HL-60 (cell line): ENCODE results near the gene BDP1.

Source experiments
- DNase-seq, 2 experiments: peaks; one replicate each; pipeline ENCODE4 v3.0.0-alpha.2; 2010 to 2020; ENCODE audit warnings: low read depth in 1 of 2, low spot score in 1 of 2
- H3K27ac ChIP-seq: fragments of 250-450 bp; sonication (Bioruptor Pico); replicated peaks from 2 replicates; pipeline ENCODE4 v1.5.1; 2020; ENCODE audit warnings: mild to moderate bottlenecking, moderate library complexity
- H3K27me3 ChIP-seq: fragments of 250-450 bp; sonication (Bioruptor Pico); 2 replicates; pipeline ENCODE4 v1.5.1; 2021; ENCODE audit warnings: mild to moderate bottlenecking, moderate library complexity; ENCODE audit not compliant: insufficient read depth, poor library complexity, severe bottlenecking
- H3K4me3 ChIP-seq: replicated peaks from 2 replicates; pipeline ENCODE4 v1.5.1; 2011; ENCODE audit warnings: mild to moderate bottlenecking, control low read depth, low read length; ENCODE audit not compliant: insufficient read depth
- GABPA ChIP-seq: IDR thresholded peaks from 2 replicates; pipeline ENCODE4 v1.6.1; 2012; ENCODE audit warnings: low read depth
- POLR2AphosphoS5 ChIP-seq: IDR thresholded peaks from 2 replicates; pipeline ENCODE4 v1.6.1; 2012; ENCODE audit warnings: low read depth
- SPI1 ChIP-seq: IDR thresholded peaks from 2 replicates; pipeline ENCODE4 v1.6.1; 2012; ENCODE audit warnings: low read depth, mild to moderate bottlenecking, borderline replicate concordance
- TF ChIP-seq, protein P1 (sequence below): IDR thresholded peaks from 2 replicates; pipeline ENCODE4 v1.6.1; 2012; ENCODE audit warnings: low read depth; ENCODE audit not compliant: insufficient replicate concordance
- TF ChIP-seq, protein P2 (sequence below): IDR thresholded peaks from one replicate; pipeline ENCODE4 v1.5.1; 2011; ENCODE audit warnings: low read length, control low read depth, inconsistent platforms; ENCODE audit not compliant: insufficient read depth

BDP1 gene

DNA sequence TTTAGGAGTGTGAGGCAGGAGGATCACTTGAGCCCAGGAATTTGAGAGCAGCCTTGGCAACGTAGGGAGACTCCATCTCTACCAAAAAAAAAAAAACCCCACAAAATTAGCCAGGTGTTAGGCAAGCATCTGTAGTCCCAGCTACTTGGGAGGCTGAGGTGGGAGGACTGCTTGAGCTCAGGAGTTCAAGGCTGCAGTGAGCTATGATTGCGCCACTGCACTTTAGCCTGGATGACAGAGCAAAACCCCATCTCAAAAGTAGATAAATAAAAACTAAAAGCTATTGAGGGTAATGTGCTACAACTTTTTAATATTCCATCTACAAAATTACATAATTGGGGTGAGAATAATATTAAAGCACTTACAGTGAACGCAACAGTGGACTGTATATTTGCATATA is 5.9 kb downstream of the BDP1 start:
- TF ChIP-seq POLR2AphosphoS5 = no peak
- no peak for TF ChIP-seq GABPA
- TF ChIP-seq, protein P1, sequence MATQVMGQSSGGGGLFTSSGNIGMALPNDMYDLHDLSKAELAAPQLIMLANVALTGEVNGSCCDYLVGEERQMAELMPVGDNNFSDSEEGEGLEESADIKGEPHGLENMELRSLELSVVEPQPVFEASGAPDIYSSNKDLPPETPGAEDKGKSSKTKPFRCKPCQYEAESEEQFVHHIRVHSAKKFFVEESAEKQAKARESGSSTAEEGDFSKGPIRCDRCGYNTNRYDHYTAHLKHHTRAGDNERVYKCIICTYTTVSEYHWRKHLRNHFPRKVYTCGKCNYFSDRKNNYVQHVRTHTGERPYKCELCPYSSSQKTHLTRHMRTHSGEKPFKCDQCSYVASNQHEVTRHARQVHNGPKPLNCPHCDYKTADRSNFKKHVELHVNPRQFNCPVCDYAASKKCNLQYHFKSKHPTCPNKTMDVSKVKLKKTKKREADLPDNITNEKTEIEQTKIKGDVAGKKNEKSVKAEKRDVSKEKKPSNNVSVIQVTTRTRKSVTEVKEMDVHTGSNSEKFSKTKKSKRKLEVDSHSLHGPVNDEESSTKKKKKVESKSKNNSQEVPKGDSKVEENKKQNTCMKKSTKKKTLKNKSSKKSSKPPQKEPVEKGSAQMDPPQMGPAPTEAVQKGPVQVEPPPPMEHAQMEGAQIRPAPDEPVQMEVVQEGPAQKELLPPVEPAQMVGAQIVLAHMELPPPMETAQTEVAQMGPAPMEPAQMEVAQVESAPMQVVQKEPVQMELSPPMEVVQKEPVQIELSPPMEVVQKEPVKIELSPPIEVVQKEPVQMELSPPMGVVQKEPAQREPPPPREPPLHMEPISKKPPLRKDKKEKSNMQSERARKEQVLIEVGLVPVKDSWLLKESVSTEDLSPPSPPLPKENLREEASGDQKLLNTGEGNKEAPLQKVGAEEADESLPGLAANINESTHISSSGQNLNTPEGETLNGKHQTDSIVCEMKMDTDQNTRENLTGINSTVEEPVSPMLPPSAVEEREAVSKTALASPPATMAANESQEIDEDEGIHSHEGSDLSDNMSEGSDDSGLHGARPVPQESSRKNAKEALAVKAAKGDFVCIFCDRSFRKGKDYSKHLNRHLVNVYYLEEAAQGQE = no peak
- TF ChIP-seq, protein P2, sequence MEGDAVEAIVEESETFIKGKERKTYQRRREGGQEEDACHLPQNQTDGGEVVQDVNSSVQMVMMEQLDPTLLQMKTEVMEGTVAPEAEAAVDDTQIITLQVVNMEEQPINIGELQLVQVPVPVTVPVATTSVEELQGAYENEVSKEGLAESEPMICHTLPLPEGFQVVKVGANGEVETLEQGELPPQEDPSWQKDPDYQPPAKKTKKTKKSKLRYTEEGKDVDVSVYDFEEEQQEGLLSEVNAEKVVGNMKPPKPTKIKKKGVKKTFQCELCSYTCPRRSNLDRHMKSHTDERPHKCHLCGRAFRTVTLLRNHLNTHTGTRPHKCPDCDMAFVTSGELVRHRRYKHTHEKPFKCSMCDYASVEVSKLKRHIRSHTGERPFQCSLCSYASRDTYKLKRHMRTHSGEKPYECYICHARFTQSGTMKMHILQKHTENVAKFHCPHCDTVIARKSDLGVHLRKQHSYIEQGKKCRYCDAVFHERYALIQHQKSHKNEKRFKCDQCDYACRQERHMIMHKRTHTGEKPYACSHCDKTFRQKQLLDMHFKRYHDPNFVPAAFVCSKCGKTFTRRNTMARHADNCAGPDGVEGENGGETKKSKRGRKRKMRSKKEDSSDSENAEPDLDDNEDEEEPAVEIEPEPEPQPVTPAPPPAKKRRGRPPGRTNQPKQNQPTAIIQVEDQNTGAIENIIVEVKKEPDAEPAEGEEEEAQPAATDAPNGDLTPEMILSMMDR = no peak
- TF ChIP-seq SPI1 = no peak
- no peak for DNase-seq
- no peak overlapping the region for H3K4me3 ChIP-seq
- H3K27me3 ChIP-seq = no peaks in the 10 kb centered on the region
- H3K27ac ChIP-seq = no peak overlapping the region

DNA sequence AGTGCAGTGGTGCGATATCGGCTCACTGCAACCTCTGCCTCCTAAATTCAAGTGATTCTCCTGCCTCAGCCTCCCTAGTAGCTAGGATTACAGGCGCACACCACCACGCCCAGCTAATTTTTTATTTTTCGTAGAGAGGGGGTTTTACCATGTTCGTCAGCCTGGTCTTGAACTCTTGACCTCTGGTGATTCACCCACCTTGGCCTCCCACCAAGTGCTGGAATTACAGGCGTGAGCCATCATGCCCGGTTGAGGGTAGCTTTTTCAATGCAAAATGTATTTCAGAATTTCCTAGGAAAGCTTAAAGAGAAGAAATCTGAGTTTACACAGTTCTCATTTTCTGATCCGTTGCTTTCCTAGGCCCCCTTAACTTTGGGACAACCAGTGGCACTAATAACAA is 15.7 kb downstream of the BDP1 start:
- no peak overlapping the region for H3K4me3 ChIP-seq
- no peaks in the 10 kb centered on the region for H3K27me3 ChIP-seq
- no peak for TF ChIP-seq SPI1
- no peak for TF ChIP-seq GABPA
- TF ChIP-seq, protein P1 = no peak
- TF ChIP-seq POLR2AphosphoS5 = no peak
- TF ChIP-seq, protein P2 = no peak
- no peak overlapping the region for H3K27ac ChIP-seq
- no peak for DNase-seq

DNA sequence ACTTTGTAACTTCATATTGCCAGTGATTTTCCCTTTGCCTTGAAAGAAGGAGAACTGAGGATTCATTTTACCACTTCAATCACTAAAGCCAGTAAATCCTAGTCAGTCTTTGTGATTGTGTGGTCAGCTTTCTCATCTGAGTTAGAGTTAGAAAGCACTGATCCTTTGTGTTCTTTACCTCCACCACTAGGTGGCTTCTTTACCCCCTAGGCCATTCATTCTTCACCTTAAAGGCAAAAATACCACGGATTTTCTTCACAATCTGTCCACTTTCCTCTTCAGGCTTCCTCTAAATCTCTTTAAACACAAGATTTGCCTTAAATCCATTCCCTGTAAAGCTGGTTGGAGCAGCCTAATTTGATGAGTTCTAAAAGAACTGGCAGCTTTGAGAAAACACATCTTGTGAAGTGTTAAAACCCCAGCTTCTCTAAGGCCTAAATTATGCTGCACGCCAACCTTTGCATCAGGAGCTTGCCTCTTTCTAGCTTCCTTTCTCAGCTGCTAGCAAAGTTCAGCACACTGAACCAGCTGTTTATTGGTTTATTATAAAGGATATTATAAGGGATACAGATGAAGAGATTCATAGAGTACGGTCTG is 20.4 kb downstream of the BDP1 start:
- Histone ChIP-seq H3K27me3 (no peaks in the 10 kb centered on the region), H3K27ac (no peak overlapping the region), H3K4me3 (no peak overlapping the region)
- TF ChIP-seq GABPA = no peak
- no peak for TF ChIP-seq SPI1
- TF ChIP-seq, protein P2 = peak; percentile 11
- DNase-seq = no peak

DNA sequence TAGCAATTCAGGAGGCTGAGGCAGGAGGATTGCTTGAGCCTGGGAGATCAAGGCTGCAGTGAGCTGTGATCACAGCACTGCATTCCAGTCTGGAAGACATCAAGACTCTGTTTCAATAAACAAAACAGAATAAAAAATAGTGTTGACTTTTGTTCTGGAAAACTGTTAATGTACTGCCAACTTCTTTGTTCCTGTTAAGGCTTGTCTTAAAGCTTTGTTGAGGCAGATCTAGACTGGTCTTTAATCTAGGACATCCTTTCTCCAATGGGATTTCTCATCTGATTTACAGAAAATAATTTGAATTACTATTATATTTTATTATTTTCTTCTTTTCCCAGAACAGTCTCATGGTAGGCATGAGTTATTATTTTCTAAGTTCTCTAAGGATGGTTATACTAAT is 26.0 kb downstream of the BDP1 start:
- Histone ChIP-seq H3K27me3 (no peaks in the 10 kb centered on the region), H3K4me3 (no peak overlapping the region), H3K27ac (no peak overlapping the region)
- DNase-seq = no peak
- TF ChIP-seq, protein P2 = no peak
- TF ChIP-seq SPI1 (no peak), POLR2AphosphoS5 (no peak), GABPA (no peak)
- TF ChIP-seq, protein P1 = no peak
